Activated T-cell treated with anti-CD3 and anti-CD28 coated beads, Interleukin-2, amount 50 U/mL, for 24 hours (primary cell): Measurements from ENCODE around the gene CDC42BPA.
A peak's percentile ranks its signal among the peaks of the same experiment; 100 is the strongest.

ENCODE experiments used
- DNase-seq: peaks from one replicate; pipeline ENCODE4 v3.0.0-alpha.2; 2020
- H3K27ac Mint-ChIP-seq: 2 replicates; pipeline ENCODE4 v1.8.0; 2020; ENCODE audit warnings: mild to moderate bottlenecking, mixed read lengths
- H3K27me3 Mint-ChIP-seq: 2 replicates; pipeline ENCODE4 v1.8.0; 2020; ENCODE audit warnings: mixed read lengths
- H3K36me3 Mint-ChIP-seq: 2 replicates; pipeline ENCODE4 v1.8.0; 2020; ENCODE audit warnings: low read depth, mixed read lengths
- H3K4me1 Mint-ChIP-seq: 2 replicates; pipeline ENCODE4 v1.8.0; 2020; ENCODE audit warnings: low read depth, mixed read lengths
- H3K4me3 Mint-ChIP-seq: 2 replicates; pipeline ENCODE4 v1.8.0; 2020; ENCODE audit warnings: mild to moderate bottlenecking, moderate library complexity, mixed read lengths
- H3K9me3 Mint-ChIP-seq: 2 replicates; pipeline ENCODE4 v1.8.0; 2020; ENCODE audit warnings: mixed read lengths

Gene CDC42BPA

DNA sequence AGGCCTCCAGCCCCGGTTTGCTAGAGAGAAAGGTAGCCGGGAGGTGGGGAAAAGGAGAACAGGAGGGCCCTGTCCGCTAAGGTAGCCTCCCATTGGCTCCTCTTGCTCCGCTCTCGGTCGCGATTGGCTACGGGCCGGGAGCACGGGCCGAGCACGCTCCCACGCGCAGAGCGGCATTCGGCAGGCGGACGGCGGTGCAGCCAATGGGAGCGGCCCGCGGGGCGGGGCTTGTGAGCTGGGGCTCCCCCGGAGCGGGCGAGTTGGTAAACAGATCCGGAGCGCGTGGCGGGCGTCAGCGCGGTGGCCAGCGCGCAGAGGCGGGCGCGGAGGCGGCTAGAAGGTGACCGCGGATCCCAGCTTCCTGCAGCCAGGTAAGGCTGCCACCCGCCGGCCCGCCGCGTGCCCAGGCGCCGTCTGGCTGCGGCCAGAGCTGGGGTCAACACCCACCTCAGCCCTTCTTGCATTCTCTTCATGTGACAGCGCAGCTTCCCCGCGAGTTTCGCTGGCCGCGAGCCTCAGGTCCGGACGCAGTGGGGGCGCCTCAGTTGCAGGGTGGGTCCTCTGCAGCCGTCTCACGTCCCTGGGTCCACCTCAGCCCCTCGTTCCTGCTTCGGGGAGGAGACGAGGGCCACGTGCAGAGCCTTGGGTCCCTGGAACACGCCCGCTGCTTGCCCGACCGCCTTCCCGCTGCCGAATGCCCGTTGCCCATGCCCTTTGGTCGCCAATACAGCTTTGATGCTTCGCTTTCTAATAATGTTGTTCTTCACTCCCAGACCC lies 378.1 kb downstream of the CDC42BPA start, which contains the start of gene COQ8A:
TSS of gene COQ8A (plus strand) at position 266 of the 777 bp plus-strand sequence. CDS start 21,092 bp downstream, outside the sequence.
- peaks cover 58% of the 10 kb centered on the region for H3K4me1 Mint-ChIP-seq
- H3K4me3 Mint-ChIP-seq, result peak within 1 kb of the TSS; percentile 84
- peak; percentile 98 for DNase-seq
- H3K27me3 Mint-ChIP-seq, result no peaks in the 10 kb centered on the region
- peak within 1 kb of the TSS; percentile 92 for H3K27ac Mint-ChIP-seq
- H3K9me3 Mint-ChIP-seq, result peaks cover 4% of the 10 kb centered on the region
- H3K36me3 Mint-ChIP-seq, result peaks cover 6% of the 10 kb centered on the region
